Esophagus squamous epithelium (tissue), 4 donors: Measurements from ENCODE around the gene CCRL2.

Experiments
- POLR2A ChIP-seq, 4 donors: fragments of 450-650 bp; IDR thresholded peaks; one replicate each; pipeline ENCODE4 v1.6.1; 2017; ENCODE audit warnings: antibody characterized with exemption in 4 of 4, mild to moderate bottlenecking in 4 of 4, moderate library complexity in 3 of 4
- TF ChIP-seq, protein P1 (sequence below), 6 experiments: fragments of 450-650 bp in 4 of 6; fragments of 200-600 bp in 2 of 6; sonication (generic) in 2 of 6; IDR thresholded peaks; one replicate each; pipeline ENCODE4 v1.5.1; 2016 to 2019; ENCODE audit warnings: antibody characterized with exemption in 6 of 6, mild to moderate bottlenecking in 4 of 6, moderate library complexity in 4 of 6

DNA sequence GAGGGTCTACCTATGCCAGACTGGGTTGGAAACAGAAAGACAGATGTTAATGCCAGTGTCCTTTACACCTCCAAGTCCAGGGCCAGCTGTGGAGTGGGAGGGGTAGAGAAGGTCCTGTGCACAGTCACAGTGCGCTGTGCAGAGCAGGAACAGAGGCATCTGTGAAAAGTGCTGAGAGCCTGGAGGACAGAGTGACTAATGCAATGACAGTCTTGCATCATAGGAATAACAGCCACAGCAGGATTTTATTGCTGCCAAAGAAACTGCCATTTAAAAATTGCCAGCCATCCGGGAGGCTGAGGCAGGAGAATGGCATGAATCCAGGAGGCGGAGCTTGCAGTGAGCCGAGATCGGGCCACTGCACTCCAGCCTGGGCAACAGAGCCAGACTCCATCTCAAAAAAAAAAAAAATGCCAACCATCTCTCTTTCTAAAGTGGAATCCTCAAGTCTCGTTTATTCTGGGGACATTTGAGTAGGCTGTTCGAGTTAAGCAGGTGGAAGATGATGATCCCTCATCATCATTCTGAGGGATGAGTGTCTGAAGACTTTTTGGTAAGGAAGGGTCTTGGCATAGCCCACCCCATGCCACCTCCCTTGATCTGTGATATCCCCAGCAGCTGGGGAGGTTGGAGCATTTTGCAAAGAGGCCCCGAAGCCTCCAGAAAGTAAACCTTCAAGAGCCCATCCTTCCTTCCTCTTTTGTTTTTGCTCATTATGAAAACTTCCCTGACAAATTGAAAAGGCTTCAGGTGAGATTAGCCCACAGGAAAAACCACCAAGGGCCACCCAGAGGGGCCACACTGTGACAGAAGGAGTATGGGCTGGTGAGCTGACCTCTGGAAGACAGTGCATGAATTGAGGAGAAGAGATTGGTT, 45.4 kb upstream of the CCRL2 start:
- TF ChIP-seq, protein P1, sequence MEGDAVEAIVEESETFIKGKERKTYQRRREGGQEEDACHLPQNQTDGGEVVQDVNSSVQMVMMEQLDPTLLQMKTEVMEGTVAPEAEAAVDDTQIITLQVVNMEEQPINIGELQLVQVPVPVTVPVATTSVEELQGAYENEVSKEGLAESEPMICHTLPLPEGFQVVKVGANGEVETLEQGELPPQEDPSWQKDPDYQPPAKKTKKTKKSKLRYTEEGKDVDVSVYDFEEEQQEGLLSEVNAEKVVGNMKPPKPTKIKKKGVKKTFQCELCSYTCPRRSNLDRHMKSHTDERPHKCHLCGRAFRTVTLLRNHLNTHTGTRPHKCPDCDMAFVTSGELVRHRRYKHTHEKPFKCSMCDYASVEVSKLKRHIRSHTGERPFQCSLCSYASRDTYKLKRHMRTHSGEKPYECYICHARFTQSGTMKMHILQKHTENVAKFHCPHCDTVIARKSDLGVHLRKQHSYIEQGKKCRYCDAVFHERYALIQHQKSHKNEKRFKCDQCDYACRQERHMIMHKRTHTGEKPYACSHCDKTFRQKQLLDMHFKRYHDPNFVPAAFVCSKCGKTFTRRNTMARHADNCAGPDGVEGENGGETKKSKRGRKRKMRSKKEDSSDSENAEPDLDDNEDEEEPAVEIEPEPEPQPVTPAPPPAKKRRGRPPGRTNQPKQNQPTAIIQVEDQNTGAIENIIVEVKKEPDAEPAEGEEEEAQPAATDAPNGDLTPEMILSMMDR (IDR thresholded peaks at IDR 0.05): no peak
- TF ChIP-seq POLR2A (IDR thresholded peaks at IDR 0.05): no peak
